Activated T-cell treated with anti-CD3 and anti-CD28 coated beads, Interleukin-2, amount 50 U/mL, for 24 hours (primary cell): ENCODE data around the gene SNAP23.
A peak's percentile ranks its signal among the peaks of the same experiment; 100 is the strongest.

Experiments used
- DNase-seq: peaks from one replicate; pipeline ENCODE4 v3.0.0-alpha.2; 2020
- H3K27ac Mint-ChIP-seq: 2 replicates; pipeline ENCODE4 v1.8.0; 2020; ENCODE audit warnings: mild to moderate bottlenecking, mixed read lengths
- H3K27me3 Mint-ChIP-seq: 2 replicates; pipeline ENCODE4 v1.8.0; 2020; ENCODE audit warnings: mixed read lengths
- H3K36me3 Mint-ChIP-seq: 2 replicates; pipeline ENCODE4 v1.8.0; 2020; ENCODE audit warnings: low read depth, mixed read lengths
- H3K4me1 Mint-ChIP-seq: 2 replicates; pipeline ENCODE4 v1.8.0; 2020; ENCODE audit warnings: low read depth, mixed read lengths
- H3K4me3 Mint-ChIP-seq: 2 replicates; pipeline ENCODE4 v1.8.0; 2020; ENCODE audit warnings: mild to moderate bottlenecking, moderate library complexity, mixed read lengths
- H3K9me3 Mint-ChIP-seq: 2 replicates; pipeline ENCODE4 v1.8.0; 2020; ENCODE audit warnings: mixed read lengths

Gene SNAP23

DNA sequence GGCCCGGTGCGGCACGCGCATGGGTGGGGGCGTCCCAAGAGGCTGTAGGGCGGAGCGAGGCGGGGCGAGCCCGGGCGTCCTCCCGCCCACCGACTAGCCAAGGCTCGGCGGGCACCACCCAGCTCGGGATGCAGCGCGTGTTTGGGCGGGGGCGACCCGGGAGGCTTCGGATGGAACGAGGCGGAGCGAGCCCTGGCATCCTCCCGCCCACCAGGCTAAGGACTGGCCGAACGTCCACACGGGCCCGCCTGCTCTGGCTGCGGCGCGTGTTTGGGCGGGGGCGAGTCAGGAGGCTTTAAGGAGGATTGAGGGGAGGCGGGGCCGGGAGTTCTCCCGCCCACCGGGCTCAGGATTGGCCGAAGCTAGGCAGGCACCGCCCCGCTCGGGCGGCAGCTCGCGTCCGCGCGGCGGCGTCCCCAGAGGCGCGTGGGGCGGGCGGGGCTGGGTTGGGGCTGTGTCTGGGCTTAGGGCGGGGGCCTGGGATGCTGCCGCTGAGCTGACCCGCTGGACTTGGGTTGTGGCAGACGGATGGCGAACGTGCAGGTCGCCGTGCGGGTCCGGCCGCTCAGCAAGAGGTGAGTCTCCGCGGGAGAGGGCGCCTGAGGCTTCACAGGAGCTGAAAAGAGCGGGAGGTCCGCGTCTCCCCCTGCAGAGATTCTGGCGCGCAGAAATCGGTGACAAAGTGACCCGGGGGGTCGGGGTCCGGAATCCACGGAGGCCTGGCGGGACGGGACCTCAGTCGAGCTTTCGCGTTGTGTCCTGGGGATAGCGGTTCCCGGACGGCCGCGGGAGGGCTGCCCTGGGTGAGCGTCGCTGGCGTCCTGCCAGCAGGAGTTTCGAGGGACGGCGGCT is 80.0 kb downstream of the SNAP23 start, which contains the start of gene STARD9:
TSS of gene STARD9 (plus strand) at position 419 of the 852 bp plus-strand sequence. CDS start at position 529, 110 bp downstream.
- Mint-ChIP-seq H3K4me1 (peaks cover 24% of the 10 kb centered on the region), H3K4me3 (peak within 1 kb of the TSS; percentile 93), H3K36me3 (peaks cover 8% of the 10 kb centered on the region), H3K27me3 (peaks cover 9% of the 10 kb centered on the region), H3K9me3 (no peaks in the 10 kb centered on the region), H3K27ac (peak within 1 kb of the TSS; percentile 91)
- peak; percentile 98 for DNase-seq

DNA sequence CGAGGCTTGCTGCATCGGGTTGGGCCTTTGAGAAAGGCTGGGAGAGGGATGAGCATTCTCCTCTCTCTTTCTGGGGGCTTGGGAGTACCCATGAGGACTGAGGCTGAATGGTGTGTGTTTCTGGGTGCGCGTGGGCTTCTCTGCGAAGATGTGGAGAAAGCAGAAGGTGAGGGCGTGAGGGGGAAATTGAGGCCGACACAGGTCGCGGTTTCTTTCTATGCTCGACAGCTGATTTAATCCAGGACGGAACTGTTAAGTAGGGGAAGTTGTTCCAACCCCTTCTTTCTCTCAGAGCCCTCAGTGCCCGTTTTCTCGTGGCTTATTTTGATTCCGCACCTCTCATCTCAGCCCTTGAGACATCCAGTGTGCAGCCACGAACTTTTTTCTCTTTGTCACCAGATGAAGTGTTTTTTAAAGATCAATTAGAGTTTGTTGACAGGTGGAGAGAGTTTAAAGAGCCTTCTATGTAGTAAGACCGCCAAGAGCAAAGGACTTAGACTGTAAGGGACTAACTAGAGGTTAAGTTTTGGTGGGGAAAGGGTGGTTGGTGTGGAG is 80.7 kb downstream of the SNAP23 start:
- H3K36me3 Mint-ChIP-seq: peaks cover 5% of the 10 kb centered on the region
- H3K27ac Mint-ChIP-seq: peak overlapping the region; percentile 91
- H3K9me3 Mint-ChIP-seq: no peaks in the 10 kb centered on the region
- peaks cover 9% of the 10 kb centered on the region for H3K27me3 Mint-ChIP-seq
- peak overlapping the region; percentile 93 for H3K4me3 Mint-ChIP-seq
- no peak for DNase-seq
- peaks cover 29% of the 10 kb centered on the region for H3K4me1 Mint-ChIP-seq

- Mint-ChIP-seq H3K4me1 (peaks cover 35% of the 10 kb centered on the region), H3K27ac (no peak overlapping the region)
These were observed 81.3 kb downstream of the SNAP23 start for GRCh38 chr15:42576776-42577175.

DNA sequence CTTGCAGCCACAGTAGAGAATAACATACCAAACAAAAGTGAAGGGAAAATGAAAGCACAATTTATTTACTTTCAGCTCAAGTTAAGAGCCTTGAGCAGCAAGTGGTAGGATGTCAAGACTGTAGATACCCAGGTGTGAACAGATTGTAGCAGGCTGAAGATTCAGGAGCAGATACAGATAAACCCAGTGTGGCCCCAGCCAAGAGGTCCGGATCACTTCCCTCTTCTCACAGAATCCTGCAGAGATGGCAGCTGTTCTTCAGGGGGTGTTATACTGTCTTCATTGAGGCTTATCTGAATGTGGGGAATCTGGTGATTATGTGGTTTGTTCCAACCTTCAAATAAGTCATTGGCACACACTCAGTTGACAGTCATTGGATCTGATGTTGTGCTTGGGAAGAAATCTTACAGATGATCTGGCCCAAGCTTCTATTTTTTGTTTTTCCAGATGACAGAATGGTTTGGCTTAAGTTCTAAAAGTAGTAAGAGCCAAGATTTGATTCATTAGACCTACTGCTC is 82.1 kb downstream of the SNAP23 start:
- DNase-seq: no peak

More at GRCh38 chr15:42576776-42577175, 81.3 kb downstream of the SNAP23 start:
- Mint-ChIP-seq H3K36me3 (peaks cover 4% of the 10 kb centered on the region), H3K27me3 (peaks cover 9% of the 10 kb centered on the region), H3K9me3 (no peaks in the 10 kb centered on the region), H3K4me3 (peak overlapping the region; percentile 93)
- DNase-seq: no peak

GRCh38 chr15:42578984-42579537 is 83.6 kb downstream of the SNAP23 start:
- Mint-ChIP-seq H3K4me1 (peaks cover 45% of the 10 kb centered on the region), H3K9me3 (no peaks in the 10 kb centered on the region), H3K36me3 (peaks cover 3% of the 10 kb centered on the region), H3K4me3 (no peak overlapping the region), H3K27ac (no peak overlapping the region), H3K27me3 (peaks cover 9% of the 10 kb centered on the region)
- no peak for DNase-seq

More for the DNA sequence above, 82.1 kb downstream of the SNAP23 start:
- Mint-ChIP-seq H3K27me3 (peaks cover 9% of the 10 kb centered on the region), H3K27ac (no peak overlapping the region), H3K4me1 (peaks cover 43% of the 10 kb centered on the region), H3K9me3 (no peaks in the 10 kb centered on the region), H3K4me3 (no peak overlapping the region), H3K36me3 (peaks cover 3% of the 10 kb centered on the region)

GRCh38 chr15:42581272-42581730 is 85.9 kb downstream of the SNAP23 start:
- DNase-seq: peak; percentile 83
- Mint-ChIP-seq H3K27ac (peak overlapping the region; percentile 73), H3K27me3 (peaks cover 8% of the 10 kb centered on the region), H3K4me3 (peak overlapping the region; percentile 74), H3K9me3 (no peaks in the 10 kb centered on the region), H3K36me3 (peaks cover 6% of the 10 kb centered on the region), H3K4me1 (peaks cover 32% of the 10 kb centered on the region)
